ENCODE measurements around the gene MATK. TPM values are rescaled to one million over a fixed set of nuclear protein-coding genes. Genes with fewer than 3 reads are reported as not detected.

The MATK gene
- total RNA-seq, 1 donor from 2014 or later: 11.2 TPM

Other genes with a start within 250 kb of the MATK start
- gene TEKTIP1, start 247.2 kb downstream of the MATK start, total RNA-seq: 5.0 and 7.6 TPM in 2 replicates
- 89.0 and 92.8 TPM in 2 replicates for gene MFSD12, start 228.8 kb downstream of the MATK start, total RNA-seq
- 41.5 and 44.3 TPM in 2 replicates for gene HMG20B, start 213.4 kb downstream of the MATK start, total RNA-seq
- 0.95 and 0.98 TPM in 2 replicates for gene GIPC3, start 200.9 kb downstream of the MATK start, total RNA-seq
- gene TBXA2R, start 179.5 kb downstream of the MATK start, total RNA-seq: 0.39 and 1.1 TPM in 2 replicates
- gene CACTIN, start 159.6 kb downstream of the MATK start, total RNA-seq: 35.4 and 39.2 TPM in 2 replicates
- gene PIP5K1C, start 85.9 kb downstream of the MATK start, total RNA-seq: 23.5 and 23.9 TPM in 2 replicates
- gene TJP3, start 78.0 kb downstream of the MATK start, total RNA-seq: 1.3 and 1.5 TPM in 2 replicates
- 63.4 and 67.9 TPM in 2 replicates for gene APBA3, start 24.7 kb downstream of the MATK start, total RNA-seq
- 93.9 and 94.5 TPM in 2 replicates for gene MRPL54, start 23.7 kb downstream of the MATK start, total RNA-seq
- not detected in 2 replicates for gene RAX2, start 14.2 kb downstream of the MATK start, total RNA-seq
- gene ZFR2, start 82.7 kb upstream of the MATK start, total RNA-seq: 0.25 and 0.32 TPM in 2 replicates
- not detected in 2 replicates for gene ATCAY, start 94.3 kb upstream of the MATK start, total RNA-seq
- gene NMRK2, start 146.7 kb upstream of the MATK start, total RNA-seq: not detected in 2 replicates
- gene DAPK3, start 184.7 kb upstream of the MATK start, total RNA-seq: 38.1 and 42.6 TPM in 2 replicates
- gene EEF2, start 199.1 kb upstream of the MATK start, total RNA-seq: 1,694 and 1,729 TPM in 2 replicates
- gene PIAS4, start 221.4 kb upstream of the MATK start, total RNA-seq: 38.4 and 40.5 TPM in 2 replicates

All from T-helper 1 cell treated with Interleukin-12 subunit alpha and Interleukin-12 subunit beta and Interleukin-4 antibody, amounts not matched to agents 30 ng/mL and 1 ng/mL, for 36 hours (primary cell).